Measurements from ENCODE around the gene SMC4. TPM values are rescaled to one million over a fixed set of nuclear protein-coding genes. Genes with fewer than 3 reads are reported as not detected.

Gene SMC4
- total and polyA plus RNA-seq, 8 donors = 6.5 to 15.7 (median 10.0) TPM

GRCh38 chr3:160374925-160375324, 24.5 kb upstream of the SMC4 start:
- WGBS, 2 donors = 15 to 22% methylated on average over 1 of the region's 1 CpG
- Histone ChIP-seq H3K36me3 (no peaks in the 10 kb centered on the region), H3K9me3 (no peaks in the 10 kb centered on the region), H3K4me1 (no peaks in the 10 kb centered on the region), H3K27ac (no peak overlapping the region), H3K27me3 (no peaks in the 10 kb centered on the region), H3K4me3 (no peak overlapping the region)
- ATAC-seq (no peak), DNase-seq (no peak), FAIRE-seq (no peak)
- TF ChIP-seq, protein P1, sequence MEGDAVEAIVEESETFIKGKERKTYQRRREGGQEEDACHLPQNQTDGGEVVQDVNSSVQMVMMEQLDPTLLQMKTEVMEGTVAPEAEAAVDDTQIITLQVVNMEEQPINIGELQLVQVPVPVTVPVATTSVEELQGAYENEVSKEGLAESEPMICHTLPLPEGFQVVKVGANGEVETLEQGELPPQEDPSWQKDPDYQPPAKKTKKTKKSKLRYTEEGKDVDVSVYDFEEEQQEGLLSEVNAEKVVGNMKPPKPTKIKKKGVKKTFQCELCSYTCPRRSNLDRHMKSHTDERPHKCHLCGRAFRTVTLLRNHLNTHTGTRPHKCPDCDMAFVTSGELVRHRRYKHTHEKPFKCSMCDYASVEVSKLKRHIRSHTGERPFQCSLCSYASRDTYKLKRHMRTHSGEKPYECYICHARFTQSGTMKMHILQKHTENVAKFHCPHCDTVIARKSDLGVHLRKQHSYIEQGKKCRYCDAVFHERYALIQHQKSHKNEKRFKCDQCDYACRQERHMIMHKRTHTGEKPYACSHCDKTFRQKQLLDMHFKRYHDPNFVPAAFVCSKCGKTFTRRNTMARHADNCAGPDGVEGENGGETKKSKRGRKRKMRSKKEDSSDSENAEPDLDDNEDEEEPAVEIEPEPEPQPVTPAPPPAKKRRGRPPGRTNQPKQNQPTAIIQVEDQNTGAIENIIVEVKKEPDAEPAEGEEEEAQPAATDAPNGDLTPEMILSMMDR (IDR thresholded peaks at IDR 0.05) = no peak
- intact Hi-C loops (cut with DNase I) = no loop called here

- Histone ChIP-seq H3K27ac (no peak overlapping the region), H3K4me1 (no peaks in the 10 kb centered on the region), H3K27me3 (no peaks in the 10 kb centered on the region), H3K4me3 (no peak overlapping the region), H3K9me3 (no peaks in the 10 kb centered on the region), H3K36me3 (no peaks in the 10 kb centered on the region)
- intact Hi-C loops (cut with DNase I) = no loop called here
- DNase-seq (no peak), ATAC-seq (no peak), FAIRE-seq (no peak)
- 97 to 98% methylated on average over 2 of the region's 2 CpGs for WGBS, 2 donors
- TF ChIP-seq, protein P1 (IDR thresholded peaks at IDR 0.05) = no peak
These were observed 22.8 kb upstream of the SMC4 start for GRCh38 chr3:160376681-160377080.

DNA sequence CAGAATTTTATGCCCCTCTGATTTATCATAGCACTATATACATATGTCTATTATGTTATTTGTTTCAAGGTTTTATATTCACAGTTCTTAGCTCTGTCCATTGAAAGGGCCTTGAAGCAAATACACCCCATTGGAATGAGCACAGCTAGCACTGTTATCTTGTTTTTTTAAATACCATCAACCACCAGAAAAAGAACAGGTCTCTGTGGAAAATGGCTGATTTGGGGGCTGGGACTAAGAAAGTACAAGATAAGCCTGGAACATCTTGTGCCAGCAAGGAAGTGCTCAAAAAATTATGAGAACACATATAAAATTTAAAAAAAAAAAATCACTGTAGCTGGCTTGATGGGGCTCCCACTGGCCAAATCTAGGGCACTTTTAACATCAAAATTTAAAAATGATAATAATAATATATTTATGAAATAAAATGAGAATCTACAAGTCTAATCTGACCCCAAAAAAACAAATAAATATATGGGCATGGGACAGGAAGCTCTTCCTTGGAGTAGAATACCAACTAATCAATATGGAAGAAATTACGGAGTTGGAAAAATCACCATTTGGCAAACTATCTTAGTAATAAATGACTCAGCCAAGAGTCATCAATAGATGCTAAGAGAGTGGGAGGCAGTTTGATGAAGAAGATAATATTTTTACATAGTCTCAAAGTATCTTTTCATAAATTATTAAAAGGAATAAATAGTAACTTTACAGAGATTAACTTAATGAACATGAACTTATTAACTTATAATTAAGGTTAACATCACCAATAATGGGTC, 20.9 kb upstream of the SMC4 start:
- Histone ChIP-seq H3K4me1 (no peaks in the 10 kb centered on the region), H3K4me3 (no peak overlapping the region), H3K9me3 (no peaks in the 10 kb centered on the region), H3K27ac (no peak overlapping the region), H3K36me3 (no peaks in the 10 kb centered on the region), H3K27me3 (no peaks in the 10 kb centered on the region)
- intact Hi-C loops (cut with DNase I) = no loop called here
- ATAC-seq = no peak
- FAIRE-seq = no peak
- 93 to 94% methylated on average over 1 of the region's 1 CpG for WGBS, 2 donors
- no peak for DNase-seq
- TF ChIP-seq, protein P1 (IDR thresholded peaks at IDR 0.05) = no peak

DNA sequence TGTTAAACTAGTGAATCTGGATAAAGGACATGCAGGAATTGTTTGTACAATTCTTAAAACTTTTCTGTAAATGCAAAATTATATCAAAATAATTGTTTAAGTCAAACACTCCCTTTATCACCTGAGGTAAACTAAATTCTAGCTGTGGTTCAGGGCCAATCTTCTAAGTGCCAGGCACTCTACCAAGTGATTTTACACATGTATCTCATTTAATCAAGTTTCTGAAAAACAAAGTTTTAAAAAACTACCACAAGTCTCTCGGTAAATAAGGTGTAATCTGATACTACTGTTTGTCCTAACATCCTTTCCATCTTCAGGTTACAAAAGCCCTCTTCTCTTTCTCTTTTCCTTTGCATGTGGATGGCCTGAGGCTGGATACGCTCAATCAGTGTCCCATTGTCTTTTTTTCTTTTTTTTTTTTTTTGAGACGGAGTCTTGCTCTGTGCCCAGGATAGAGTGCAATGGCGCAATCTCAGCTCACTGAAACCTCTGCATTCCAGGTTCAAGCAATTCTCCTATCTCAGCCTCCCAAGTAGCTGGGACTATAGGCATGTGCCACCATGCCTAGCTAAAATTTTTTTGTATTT, 19.7 kb upstream of the SMC4 start:
- Histone ChIP-seq H3K4me1 (no peaks in the 10 kb centered on the region), H3K27ac (no peak overlapping the region), H3K9me3 (no peaks in the 10 kb centered on the region), H3K36me3 (no peaks in the 10 kb centered on the region), H3K27me3 (no peaks in the 10 kb centered on the region), H3K4me3 (no peak overlapping the region)
- ATAC-seq = no peak
- TF ChIP-seq, protein P1 (IDR thresholded peaks at IDR 0.05) = no peak
- no peak for FAIRE-seq
- no peak for DNase-seq
- WGBS, 2 donors = 87 to 92% methylated on average over 4 of the region's 4 CpGs
- intact Hi-C loops (cut with DNase I) = no loop called here

DNA sequence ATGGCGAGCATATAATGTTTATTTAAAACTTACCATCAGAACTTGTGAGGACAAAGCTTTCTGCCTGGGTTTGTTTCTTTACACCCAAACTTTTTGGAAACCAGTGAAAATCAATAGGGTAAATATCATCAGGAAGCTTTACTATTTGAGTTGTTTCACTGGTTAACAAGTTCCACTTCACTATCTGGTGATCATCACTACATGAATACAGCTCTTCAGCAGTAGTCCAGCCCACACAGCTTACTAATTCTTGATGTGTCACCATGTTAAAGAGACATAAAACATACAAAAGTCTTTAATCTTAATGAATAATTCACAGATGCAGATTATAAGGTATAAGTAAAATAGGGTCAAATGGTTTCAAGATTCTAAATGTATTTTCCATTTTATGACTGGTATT, 18.0 kb upstream of the SMC4 start:
- Histone ChIP-seq H3K36me3 (no peaks in the 10 kb centered on the region), H3K27me3 (no peaks in the 10 kb centered on the region), H3K4me3 (no peak overlapping the region), H3K9me3 (no peaks in the 10 kb centered on the region), H3K4me1 (no peaks in the 10 kb centered on the region), H3K27ac (no peak overlapping the region)
- WGBS, 2 donors = 95% methylated on average over 1 of the region's 1 CpG
- ATAC-seq (no peak), FAIRE-seq (no peak), DNase-seq (no peak)
- intact Hi-C loops (cut with DNase I) = no loop called here
- TF ChIP-seq, protein P1 (IDR thresholded peaks at IDR 0.05) = no peak

Data from pancreas (tissue), 10 donors.